HL-60 (cell line): Measurements from ENCODE around the gene PTPN13.

Experiments
- POLR2AphosphoS5 ChIP-seq: IDR thresholded peaks from 2 replicates; pipeline ENCODE4 v1.6.1; 2012; ENCODE audit warnings: low read depth
- SPI1 ChIP-seq: IDR thresholded peaks from 2 replicates; pipeline ENCODE4 v1.6.1; 2012; ENCODE audit warnings: low read depth, mild to moderate bottlenecking, borderline replicate concordance
- TF ChIP-seq, protein P1 (sequence below): IDR thresholded peaks from 2 replicates; pipeline ENCODE4 v1.6.1; 2012; ENCODE audit warnings: low read depth; ENCODE audit not compliant: insufficient replicate concordance
- TF ChIP-seq, protein P2 (sequence below): IDR thresholded peaks from one replicate; pipeline ENCODE4 v1.5.1; 2011; ENCODE audit warnings: low read length, control low read depth, inconsistent platforms; ENCODE audit not compliant: insufficient read depth

DNA sequence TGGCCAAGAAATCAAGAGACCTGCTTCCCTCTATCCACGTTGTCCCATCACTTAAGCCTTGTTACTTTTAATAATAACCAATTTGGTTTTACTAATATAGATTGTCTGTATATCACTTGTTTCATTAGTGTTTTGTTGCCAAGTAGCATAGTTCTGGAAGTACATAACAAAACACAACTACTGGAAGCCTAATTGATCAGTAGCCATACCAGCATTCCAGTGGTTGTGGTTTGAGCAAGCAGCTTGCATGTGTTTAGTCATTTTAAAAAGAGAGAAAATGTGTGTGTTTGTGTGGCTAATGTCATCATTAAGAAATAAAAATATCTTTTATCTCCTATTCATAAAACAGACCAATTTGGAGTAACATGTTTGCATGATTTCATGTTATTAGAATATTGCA is 70.8 kb downstream of the PTPN13 start:
- TF ChIP-seq, protein P1, sequence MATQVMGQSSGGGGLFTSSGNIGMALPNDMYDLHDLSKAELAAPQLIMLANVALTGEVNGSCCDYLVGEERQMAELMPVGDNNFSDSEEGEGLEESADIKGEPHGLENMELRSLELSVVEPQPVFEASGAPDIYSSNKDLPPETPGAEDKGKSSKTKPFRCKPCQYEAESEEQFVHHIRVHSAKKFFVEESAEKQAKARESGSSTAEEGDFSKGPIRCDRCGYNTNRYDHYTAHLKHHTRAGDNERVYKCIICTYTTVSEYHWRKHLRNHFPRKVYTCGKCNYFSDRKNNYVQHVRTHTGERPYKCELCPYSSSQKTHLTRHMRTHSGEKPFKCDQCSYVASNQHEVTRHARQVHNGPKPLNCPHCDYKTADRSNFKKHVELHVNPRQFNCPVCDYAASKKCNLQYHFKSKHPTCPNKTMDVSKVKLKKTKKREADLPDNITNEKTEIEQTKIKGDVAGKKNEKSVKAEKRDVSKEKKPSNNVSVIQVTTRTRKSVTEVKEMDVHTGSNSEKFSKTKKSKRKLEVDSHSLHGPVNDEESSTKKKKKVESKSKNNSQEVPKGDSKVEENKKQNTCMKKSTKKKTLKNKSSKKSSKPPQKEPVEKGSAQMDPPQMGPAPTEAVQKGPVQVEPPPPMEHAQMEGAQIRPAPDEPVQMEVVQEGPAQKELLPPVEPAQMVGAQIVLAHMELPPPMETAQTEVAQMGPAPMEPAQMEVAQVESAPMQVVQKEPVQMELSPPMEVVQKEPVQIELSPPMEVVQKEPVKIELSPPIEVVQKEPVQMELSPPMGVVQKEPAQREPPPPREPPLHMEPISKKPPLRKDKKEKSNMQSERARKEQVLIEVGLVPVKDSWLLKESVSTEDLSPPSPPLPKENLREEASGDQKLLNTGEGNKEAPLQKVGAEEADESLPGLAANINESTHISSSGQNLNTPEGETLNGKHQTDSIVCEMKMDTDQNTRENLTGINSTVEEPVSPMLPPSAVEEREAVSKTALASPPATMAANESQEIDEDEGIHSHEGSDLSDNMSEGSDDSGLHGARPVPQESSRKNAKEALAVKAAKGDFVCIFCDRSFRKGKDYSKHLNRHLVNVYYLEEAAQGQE = no peak
- TF ChIP-seq, protein P2, sequence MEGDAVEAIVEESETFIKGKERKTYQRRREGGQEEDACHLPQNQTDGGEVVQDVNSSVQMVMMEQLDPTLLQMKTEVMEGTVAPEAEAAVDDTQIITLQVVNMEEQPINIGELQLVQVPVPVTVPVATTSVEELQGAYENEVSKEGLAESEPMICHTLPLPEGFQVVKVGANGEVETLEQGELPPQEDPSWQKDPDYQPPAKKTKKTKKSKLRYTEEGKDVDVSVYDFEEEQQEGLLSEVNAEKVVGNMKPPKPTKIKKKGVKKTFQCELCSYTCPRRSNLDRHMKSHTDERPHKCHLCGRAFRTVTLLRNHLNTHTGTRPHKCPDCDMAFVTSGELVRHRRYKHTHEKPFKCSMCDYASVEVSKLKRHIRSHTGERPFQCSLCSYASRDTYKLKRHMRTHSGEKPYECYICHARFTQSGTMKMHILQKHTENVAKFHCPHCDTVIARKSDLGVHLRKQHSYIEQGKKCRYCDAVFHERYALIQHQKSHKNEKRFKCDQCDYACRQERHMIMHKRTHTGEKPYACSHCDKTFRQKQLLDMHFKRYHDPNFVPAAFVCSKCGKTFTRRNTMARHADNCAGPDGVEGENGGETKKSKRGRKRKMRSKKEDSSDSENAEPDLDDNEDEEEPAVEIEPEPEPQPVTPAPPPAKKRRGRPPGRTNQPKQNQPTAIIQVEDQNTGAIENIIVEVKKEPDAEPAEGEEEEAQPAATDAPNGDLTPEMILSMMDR = no peak
- no peak for TF ChIP-seq POLR2AphosphoS5
- no peak for TF ChIP-seq SPI1
